ENCODE data around the gene CMBL.
"Not testable (repeated sequence)": the region's sequence is repeated elsewhere in the genome, so short reads cannot be mapped to it uniquely, and the experiment has no call there.

CMBL gene

DNA sequence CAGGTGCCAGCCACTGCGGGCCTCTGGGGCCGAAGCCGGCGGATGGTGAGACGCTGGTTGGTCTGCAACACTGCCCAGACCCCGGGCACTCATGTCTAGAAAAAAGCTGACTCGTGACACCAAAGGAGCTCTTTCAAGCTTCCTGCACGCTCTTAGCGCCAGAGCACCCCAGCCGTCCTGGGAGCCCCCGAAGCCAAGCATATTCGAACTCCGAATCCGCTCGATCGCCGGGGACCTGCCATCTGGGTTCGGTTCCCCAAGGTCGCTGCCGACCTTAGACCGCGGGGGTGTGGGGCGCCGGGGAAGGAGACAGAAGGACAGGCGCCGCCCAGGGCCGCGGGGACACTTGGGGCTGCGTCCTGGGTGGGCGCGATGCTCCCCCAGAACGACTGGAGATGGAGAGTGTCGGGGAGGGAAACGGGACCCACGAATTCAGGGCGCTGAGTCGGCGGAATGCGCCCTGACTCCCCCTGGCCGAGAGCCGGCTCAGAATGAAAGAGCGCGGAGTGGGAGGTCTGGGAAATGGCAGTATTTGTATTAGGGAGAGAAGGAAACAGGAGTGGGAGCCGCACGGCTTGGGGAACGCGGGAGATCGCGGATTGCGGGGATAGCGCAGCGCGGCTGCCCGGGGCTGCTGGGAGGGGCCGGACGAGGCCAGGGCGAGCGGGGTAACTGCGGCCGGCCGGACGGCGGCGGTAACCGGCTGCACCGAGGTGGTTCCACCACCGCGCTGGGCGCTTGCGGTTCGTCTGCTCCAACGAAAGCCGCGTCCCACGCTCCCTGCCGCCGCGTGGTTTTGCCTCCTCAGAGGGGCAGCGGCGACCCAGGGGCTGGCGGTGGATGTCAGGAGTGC, 25.7 kb upstream of the CMBL start:
- no peak for DNase-seq

GRCh38 chr5:10332301-10332700, 24.6 kb upstream of the CMBL start:
- DNase-seq: no peak

- peak; percentile 98 for DNase-seq
Measured at GRCh38 chr5:10331341-10331796, 23.7 kb upstream of the CMBL start.

GRCh38 chr5:10330511-10331230, 23.0 kb upstream of the CMBL start:
- no peak for DNase-seq

- DNase-seq: no peak
Measured at GRCh38 chr5:10329820-10330481, 22.2 kb upstream of the CMBL start.

- DNase-seq: no peak
Measured at GRCh38 chr5:10329446-10329819, 21.7 kb upstream of the CMBL start.

DNA sequence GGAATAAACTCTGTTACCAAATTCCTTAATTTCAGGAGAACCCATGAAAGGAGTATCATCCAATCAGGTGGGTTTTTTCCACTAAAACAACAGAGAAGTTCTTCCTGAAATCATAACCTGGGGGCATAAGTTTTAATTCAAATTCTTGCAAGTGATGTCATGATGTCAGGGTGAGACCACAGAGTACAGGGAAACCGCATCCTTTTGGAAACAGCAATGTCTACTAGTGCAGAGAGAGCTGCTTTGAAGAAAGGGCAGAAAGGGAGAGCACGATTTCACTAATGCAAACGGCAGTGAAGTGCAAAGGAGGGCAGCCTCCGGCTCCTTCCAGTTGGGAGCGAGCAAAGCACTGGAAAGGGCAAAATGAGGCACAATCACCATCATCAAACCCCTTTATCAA, 20.6 kb upstream of the CMBL start:
- no peak for DNase-seq

- DNase-seq: no peak
Measured at GRCh38 chr5:10324518-10325370, 17.0 kb upstream of the CMBL start.

- DNase-seq: no peak
Measured at GRCh38 chr5:10323588-10324488, 16.1 kb upstream of the CMBL start.

- no peak for DNase-seq
Measured at GRCh38 chr5:10321882-10322281, 14.2 kb upstream of the CMBL start.

GRCh38 chr5:10320793-10321192, 13.1 kb upstream of the CMBL start:
- DNase-seq: no peak

- DNase-seq: no peak
Measured at GRCh38 chr5:10319202-10319851, 11.6 kb upstream of the CMBL start.

GRCh38 chr5:10317825-10318682, 10.4 kb upstream of the CMBL start:
- DNase-seq: no peak

- no peak for DNase-seq
Measured at GRCh38 chr5:10315824-10316509, 8.3 kb upstream of the CMBL start.

GRCh38 chr5:10315201-10315600, 7.5 kb upstream of the CMBL start:
- DNase-seq: no peak

GRCh38 chr5:10311595-10312425, 4.1 kb upstream of the CMBL start:
- DNase-seq: no peak

DNA sequence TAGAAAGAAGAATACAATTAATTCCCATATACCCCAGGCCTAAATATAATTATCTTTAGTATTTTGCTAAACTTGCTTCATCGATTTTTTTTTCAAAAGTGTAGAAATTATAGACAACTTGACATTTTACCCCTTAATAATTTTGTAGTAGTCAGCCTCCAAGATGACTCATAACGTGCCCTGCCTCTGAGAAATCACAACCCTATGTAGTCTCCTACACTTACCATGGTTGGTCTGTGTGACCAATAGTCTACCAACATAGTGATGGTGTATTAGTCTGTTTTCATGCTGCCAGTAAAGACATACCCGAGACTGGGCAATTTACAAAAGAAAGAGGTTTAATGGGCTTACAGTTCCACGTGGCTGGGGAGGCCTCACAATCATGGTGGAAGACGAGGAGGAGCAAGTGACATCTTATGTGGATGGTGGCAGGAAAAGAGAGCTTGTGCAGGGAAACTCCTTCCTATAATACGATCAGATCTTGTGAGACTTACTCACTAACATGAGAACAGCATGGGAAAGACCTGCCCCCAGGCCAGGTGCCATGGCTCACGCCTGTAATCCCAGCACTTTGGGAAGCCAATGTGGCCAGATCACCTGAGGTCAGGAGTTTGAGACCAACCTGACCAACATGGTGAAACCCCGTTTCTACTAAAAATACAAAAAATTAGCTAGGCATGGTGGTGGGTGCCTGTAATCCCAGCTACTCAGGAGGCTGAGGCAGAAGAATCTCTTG, 3.3 kb upstream of the CMBL start:
- DNase-seq: not testable (repeated sequence)

Measured in NCI-H1694 (cell line).